Measurements from ENCODE around the gene SPTBN4.

SPTBN4 gene

DNA sequence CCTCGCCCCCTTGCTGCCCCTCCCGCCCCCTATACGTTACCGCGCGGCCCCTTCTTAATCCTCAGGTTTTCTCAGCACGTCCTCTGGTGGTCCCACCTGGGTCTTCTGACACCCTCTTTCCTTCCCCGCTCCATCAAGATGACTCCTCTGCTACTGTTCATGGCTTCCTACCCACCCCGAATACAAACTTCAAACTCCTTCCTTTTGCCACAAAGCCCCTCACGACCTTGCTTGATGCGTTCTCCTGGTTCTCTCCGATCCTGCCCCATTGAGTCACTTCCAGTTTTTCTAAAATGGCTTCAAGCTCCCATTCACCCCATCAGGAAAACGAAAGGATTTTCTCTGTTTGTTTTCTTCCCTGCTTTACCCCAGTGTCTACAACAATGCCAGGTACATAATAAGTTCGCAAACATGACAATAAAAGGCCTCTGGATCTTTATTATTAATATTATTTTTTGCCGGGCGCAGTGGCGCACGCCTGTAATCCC lies 21.9 kb upstream of the SPTBN4 start (continued):
- TF ChIP-seq, protein P1, sequence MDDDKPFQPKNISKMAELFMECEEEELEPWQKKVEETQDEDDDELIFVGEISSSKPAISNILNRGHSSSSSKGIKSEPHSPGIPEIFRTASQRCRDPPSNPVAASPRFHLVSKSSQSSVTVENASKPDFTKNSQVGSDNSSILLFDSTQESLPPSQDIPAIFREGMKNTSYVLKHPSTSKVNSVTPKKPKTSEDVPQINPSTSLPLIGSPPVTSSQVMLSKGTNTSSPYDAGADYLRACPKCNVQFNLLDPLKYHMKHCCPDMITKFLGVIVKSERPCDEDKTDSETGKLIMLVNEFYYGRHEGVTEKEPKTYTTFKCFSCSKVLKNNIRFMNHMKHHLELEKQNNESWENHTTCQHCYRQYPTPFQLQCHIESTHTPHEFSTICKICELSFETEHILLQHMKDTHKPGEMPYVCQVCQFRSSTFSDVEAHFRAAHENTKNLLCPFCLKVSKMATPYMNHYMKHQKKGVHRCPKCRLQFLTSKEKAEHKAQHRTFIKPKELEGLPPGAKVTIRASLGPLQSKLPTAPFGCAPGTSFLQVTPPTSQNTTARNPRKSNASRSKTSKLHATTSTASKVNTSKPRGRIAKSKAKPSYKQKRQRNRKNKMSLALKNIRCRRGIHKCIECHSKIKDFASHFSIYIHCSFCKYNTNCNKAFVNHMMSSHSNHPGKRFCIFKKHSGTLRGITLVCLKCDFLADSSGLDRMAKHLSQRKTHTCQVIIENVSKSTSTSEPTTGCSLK (tag by site-specific recombination; IDR thresholded peaks at IDR 0.05), result no peak
- TF ChIP-seq ZNF394 (tag by site-specific recombination; IDR thresholded peaks at IDR 0.05; ENCODE audit: borderline replicate concordance) (no peak), ZNF623 (tag by site-specific recombination; IDR thresholded peaks at IDR 0.05) (no peak), ZNF423 (tag by site-specific recombination; IDR thresholded peaks at IDR 0.05) (no peak), ZNF843 (tag by site-specific recombination; IDR thresholded peaks at IDR 0.05) (no peak), KLF1 (tag by site-specific recombination; IDR thresholded peaks at IDR 0.05) (no peak), ZBTB21 (tag by site-specific recombination; IDR thresholded peaks at IDR 0.05) (no peak), HOXD13 (CRISPR knock-in tag; IDR thresholded peaks at IDR 0.05; ENCODE audit: borderline replicate concordance) (no peak), ZNF132 (tag by site-specific recombination; IDR thresholded peaks at IDR 0.05; ENCODE audit: borderline replicate concordance) (no peak), ZBTB48 (tag by site-specific recombination; IDR thresholded peaks at IDR 0.05) (peak; percentile 56; the same call in 1 of the 2 replicates), ZNF664 (tag by site-specific recombination; IDR thresholded peaks at IDR 0.05) (no peak), BCL11A (tag by site-specific recombination; IDR thresholded peaks at IDR 0.05; ENCODE audit: low read depth) (no peak), KLF9 (tag by site-specific recombination; IDR thresholded peaks at IDR 0.05; ENCODE audit: low read depth) (no peak), ZNF791 (tag by site-specific recombination; IDR thresholded peaks at IDR 0.05) (no peak), ZNF777 (tag by site-specific recombination; IDR thresholded peaks at IDR 0.05; ENCODE audit: borderline replicate concordance) (no peak), ZNF175 (tag by site-specific recombination; IDR thresholded peaks at IDR 0.05) (no peak), ZNF621 (tag by site-specific recombination; IDR thresholded peaks at IDR 0.05) (no peak), ZNF266 (tag by site-specific recombination; IDR thresholded peaks at IDR 0.05; ENCODE audit: low read depth) (no peak)
- TF ChIP-seq, protein P2, sequence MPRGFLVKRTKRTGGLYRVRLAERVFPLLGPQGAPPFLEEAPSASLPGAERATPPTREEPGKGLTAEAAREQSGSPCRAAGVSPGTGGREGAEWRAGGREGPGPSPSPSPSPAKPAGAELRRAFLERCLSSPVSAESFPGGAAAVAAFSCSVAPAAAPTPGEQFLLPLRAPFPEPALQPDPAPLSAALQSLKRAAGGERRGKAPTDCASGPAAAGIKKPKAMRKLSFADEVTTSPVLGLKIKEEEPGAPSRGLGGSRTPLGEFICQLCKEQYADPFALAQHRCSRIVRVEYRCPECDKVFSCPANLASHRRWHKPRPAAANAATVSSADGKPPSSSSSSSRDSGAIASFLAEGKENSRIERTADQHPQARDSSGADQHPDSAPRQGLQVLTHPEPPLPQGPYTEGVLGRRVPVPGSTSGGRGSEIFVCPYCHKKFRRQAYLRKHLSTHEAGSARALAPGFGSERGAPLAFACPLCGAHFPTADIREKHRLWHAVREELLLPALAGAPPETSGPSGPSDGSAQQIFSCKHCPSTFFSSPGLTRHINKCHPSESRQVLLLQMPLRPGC (tag by site-specific recombination; IDR thresholded peaks at IDR 0.05), result no peak
- TF ChIP-seq, protein P3, sequence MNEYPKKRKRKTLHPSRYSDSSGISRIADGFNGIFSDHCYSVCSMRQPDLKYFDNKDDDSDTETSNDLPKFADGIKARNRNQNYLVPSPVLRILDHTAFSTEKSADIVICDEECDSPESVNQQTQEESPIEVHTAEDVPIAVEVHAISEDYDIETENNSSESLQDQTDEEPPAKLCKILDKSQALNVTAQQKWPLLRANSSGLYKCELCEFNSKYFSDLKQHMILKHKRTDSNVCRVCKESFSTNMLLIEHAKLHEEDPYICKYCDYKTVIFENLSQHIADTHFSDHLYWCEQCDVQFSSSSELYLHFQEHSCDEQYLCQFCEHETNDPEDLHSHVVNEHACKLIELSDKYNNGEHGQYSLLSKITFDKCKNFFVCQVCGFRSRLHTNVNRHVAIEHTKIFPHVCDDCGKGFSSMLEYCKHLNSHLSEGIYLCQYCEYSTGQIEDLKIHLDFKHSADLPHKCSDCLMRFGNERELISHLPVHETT (tag by site-specific recombination; IDR thresholded peaks at IDR 0.05), result no peak; the same call in 1 of the 2 replicates
- TF ChIP-seq, protein P4, sequence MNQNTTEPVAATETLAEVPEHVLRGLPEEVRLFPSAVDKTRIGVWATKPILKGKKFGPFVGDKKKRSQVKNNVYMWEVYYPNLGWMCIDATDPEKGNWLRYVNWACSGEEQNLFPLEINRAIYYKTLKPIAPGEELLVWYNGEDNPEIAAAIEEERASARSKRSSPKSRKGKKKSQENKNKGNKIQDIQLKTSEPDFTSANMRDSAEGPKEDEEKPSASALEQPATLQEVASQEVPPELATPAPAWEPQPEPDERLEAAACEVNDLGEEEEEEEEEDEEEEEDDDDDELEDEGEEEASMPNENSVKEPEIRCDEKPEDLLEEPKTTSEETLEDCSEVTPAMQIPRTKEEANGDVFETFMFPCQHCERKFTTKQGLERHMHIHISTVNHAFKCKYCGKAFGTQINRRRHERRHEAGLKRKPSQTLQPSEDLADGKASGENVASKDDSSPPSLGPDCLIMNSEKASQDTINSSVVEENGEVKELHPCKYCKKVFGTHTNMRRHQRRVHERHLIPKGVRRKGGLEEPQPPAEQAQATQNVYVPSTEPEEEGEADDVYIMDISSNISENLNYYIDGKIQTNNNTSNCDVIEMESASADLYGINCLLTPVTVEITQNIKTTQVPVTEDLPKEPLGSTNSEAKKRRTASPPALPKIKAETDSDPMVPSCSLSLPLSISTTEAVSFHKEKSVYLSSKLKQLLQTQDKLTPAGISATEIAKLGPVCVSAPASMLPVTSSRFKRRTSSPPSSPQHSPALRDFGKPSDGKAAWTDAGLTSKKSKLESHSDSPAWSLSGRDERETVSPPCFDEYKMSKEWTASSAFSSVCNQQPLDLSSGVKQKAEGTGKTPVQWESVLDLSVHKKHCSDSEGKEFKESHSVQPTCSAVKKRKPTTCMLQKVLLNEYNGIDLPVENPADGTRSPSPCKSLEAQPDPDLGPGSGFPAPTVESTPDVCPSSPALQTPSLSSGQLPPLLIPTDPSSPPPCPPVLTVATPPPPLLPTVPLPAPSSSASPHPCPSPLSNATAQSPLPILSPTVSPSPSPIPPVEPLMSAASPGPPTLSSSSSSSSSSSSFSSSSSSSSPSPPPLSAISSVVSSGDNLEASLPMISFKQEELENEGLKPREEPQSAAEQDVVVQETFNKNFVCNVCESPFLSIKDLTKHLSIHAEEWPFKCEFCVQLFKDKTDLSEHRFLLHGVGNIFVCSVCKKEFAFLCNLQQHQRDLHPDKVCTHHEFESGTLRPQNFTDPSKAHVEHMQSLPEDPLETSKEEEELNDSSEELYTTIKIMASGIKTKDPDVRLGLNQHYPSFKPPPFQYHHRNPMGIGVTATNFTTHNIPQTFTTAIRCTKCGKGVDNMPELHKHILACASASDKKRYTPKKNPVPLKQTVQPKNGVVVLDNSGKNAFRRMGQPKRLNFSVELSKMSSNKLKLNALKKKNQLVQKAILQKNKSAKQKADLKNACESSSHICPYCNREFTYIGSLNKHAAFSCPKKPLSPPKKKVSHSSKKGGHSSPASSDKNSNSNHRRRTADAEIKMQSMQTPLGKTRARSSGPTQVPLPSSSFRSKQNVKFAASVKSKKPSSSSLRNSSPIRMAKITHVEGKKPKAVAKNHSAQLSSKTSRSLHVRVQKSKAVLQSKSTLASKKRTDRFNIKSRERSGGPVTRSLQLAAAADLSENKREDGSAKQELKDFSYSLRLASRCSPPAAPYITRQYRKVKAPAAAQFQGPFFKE (tag by site-specific recombination; IDR thresholded peaks at IDR 0.05; ENCODE audit: borderline replicate concordance), result no peak
- TF ChIP-seq, protein P5, sequence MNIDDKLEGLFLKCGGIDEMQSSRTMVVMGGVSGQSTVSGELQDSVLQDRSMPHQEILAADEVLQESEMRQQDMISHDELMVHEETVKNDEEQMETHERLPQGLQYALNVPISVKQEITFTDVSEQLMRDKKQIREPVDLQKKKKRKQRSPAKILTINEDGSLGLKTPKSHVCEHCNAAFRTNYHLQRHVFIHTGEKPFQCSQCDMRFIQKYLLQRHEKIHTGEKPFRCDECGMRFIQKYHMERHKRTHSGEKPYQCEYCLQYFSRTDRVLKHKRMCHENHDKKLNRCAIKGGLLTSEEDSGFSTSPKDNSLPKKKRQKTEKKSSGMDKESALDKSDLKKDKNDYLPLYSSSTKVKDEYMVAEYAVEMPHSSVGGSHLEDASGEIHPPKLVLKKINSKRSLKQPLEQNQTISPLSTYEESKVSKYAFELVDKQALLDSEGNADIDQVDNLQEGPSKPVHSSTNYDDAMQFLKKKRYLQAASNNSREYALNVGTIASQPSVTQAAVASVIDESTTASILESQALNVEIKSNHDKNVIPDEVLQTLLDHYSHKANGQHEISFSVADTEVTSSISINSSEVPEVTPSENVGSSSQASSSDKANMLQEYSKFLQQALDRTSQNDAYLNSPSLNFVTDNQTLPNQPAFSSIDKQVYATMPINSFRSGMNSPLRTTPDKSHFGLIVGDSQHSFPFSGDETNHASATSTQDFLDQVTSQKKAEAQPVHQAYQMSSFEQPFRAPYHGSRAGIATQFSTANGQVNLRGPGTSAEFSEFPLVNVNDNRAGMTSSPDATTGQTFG (tag by site-specific recombination; IDR thresholded peaks at IDR 0.05; ENCODE audit: borderline replicate concordance), result no peak
- TF ChIP-seq, protein P6, sequence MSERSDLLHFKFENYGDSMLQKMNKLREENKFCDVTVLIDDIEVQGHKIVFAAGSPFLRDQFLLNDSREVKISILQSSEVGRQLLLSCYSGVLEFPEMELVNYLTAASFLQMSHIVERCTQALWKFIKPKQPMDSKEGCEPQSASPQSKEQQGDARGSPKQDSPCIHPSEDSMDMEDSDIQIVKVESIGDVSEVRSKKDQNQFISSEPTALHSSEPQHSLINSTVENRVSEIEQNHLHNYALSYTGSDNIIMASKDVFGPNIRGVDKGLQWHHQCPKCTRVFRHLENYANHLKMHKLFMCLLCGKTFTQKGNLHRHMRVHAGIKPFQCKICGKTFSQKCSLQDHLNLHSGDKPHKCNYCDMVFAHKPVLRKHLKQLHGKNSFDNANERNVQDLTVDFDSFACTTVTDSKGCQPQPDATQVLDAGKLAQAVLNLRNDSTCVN (tag by site-specific recombination; optimal IDR thresholded peaks at IDR 0.05), result no peak

Measured in HEK293 (cell line).